ENCODE measurements around the gene HES2. TPM values are rescaled to one million over a fixed set of nuclear protein-coding genes. Genes with fewer than 3 reads are reported as not detected.
"Not testable (repeated sequence)": the region's sequence is repeated elsewhere in the genome, so short reads cannot be mapped to it uniquely, and the experiment has no call there.

The HES2 gene
- total RNA-seq, 2 donors from 2014 or later, result not detected

GRCh38 chr1:6410248-6410893 is 9.3 kb downstream of the HES2 start:
- peaks cover 0 to 5% of the 10 kb centered on the region in 2 donors for H3K4me1 Mint-ChIP-seq (ENCODE audit: low read depth in 2 of 2)
- H3K9me3 Mint-ChIP-seq, result no peaks in the 10 kb centered on the region
- H3K4me3 Mint-ChIP-seq, result no peak overlapping the region
- H3K36me3 Mint-ChIP-seq, result no peaks in the 10 kb centered on the region
- ATAC-seq (no peak), DNase-seq (ENCODE audit: low spot score) (no peak)
- no peak overlapping the region for H3K27ac Mint-ChIP-seq
- peaks cover 23 to 27% of the 10 kb centered on the region in 2 donors for H3K27me3 Mint-ChIP-seq

DNA sequence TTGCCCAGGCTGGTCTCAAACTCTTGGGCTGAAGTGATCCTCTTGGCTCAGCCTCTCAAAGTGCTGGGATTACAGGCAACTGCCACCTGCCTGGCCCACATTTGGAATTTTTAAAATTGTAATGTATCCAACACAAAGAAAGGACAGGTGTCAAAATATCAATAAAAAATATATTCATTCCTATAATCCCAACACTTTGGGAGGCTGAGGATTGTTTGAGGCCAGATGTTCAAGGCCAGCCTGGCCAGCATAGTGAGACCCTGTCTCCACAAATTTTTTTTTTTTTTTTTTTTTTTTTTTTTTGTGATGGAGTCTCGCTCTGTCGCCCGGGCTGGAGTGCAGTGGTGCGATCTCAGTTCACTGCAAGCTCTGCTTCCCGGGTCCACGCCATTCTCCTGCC is 10.0 kb downstream of the HES2 start:
- no peak overlapping the region for H3K4me3 Mint-ChIP-seq
- DNase-seq (ENCODE audit: low spot score), result no peak
- ATAC-seq, result no peak
- no peak overlapping the region for H3K27ac Mint-ChIP-seq
- no peaks in the 10 kb centered on the region for H3K9me3 Mint-ChIP-seq
- H3K36me3 Mint-ChIP-seq, result no peaks in the 10 kb centered on the region
- peaks cover 0 to 5% of the 10 kb centered on the region in 2 donors for H3K4me1 Mint-ChIP-seq (ENCODE audit: low read depth in 2 of 2)
- H3K27me3 Mint-ChIP-seq, result peaks cover 22 to 26% of the 10 kb centered on the region in 2 donors

- H3K4me1 Mint-ChIP-seq (ENCODE audit: low read depth in 2 of 2), result no peaks in the 10 kb centered on the region
- H3K4me3 Mint-ChIP-seq, result no peak overlapping the region
- no peaks in the 10 kb centered on the region for H3K9me3 Mint-ChIP-seq
- peaks cover 16 to 19% of the 10 kb centered on the region in 2 donors for H3K27me3 Mint-ChIP-seq
- no peak for DNase-seq (ENCODE audit: low spot score)
- ATAC-seq, result no peak
- H3K27ac Mint-ChIP-seq, result no peak overlapping the region
- no peaks in the 10 kb centered on the region for H3K36me3 Mint-ChIP-seq
These were observed 10.7 kb downstream of the HES2 start for GRCh38 chr1:6409053-6409452.

GRCh38 chr1:6408023-6408422 is 11.7 kb downstream of the HES2 start:
- Mint-ChIP-seq H3K27me3 (peaks cover 13 to 18% of the 10 kb centered on the region in 2 donors), H3K36me3 (no peaks in the 10 kb centered on the region), H3K4me3 (no peak overlapping the region), H3K27ac (no peak overlapping the region), H3K4me1 (ENCODE audit: low read depth in 2 of 2) (no peaks in the 10 kb centered on the region), H3K9me3 (no peaks in the 10 kb centered on the region)
- ATAC-seq (no peak), DNase-seq (ENCODE audit: low spot score) (no peak)

- Mint-ChIP-seq H3K4me3 (no peak overlapping the region), H3K9me3 (no peaks in the 10 kb centered on the region), H3K36me3 (no peaks in the 10 kb centered on the region), H3K27ac (no peak overlapping the region), H3K27me3 (peaks cover 0 to 2% of the 10 kb centered on the region in 2 donors), H3K4me1 (ENCODE audit: low read depth in 2 of 2) (no peaks in the 10 kb centered on the region)
- ATAC-seq (no peak), DNase-seq (ENCODE audit: low spot score) (no peak)
These were observed 18.0 kb downstream of the HES2 start for GRCh38 chr1:6401673-6402072.

DNA sequence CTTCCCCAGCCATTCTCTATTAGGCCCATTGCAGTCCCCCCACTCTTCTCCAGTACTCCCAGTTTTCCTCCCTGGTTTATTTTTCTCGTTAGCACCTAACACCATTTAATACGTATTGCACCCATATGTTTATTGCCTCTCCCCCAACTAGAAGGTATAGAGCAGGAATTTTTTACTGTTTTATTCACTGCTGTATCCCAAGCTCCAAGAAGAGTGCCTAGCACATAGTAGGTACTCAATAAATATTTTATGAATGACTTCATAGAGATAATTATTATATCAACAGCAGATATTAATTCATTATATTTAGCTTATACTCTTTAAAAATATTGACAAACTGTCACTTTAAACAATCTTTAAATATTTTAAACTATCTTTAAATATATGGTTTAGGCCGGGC is 20.4 kb downstream of the HES2 start:
- ATAC-seq (no peak), DNase-seq (ENCODE audit: low spot score) (no peak)
- no peaks in the 10 kb centered on the region for H3K36me3 Mint-ChIP-seq
- no peak overlapping the region for H3K4me3 Mint-ChIP-seq
- peaks cover 0 to 2% of the 10 kb centered on the region in 2 donors for H3K27me3 Mint-ChIP-seq
- no peaks in the 10 kb centered on the region for H3K9me3 Mint-ChIP-seq
- peaks cover 5 to 7% of the 10 kb centered on the region in 2 donors for H3K4me1 Mint-ChIP-seq (ENCODE audit: low read depth in 2 of 2)
- no peak overlapping the region for H3K27ac Mint-ChIP-seq

DNA sequence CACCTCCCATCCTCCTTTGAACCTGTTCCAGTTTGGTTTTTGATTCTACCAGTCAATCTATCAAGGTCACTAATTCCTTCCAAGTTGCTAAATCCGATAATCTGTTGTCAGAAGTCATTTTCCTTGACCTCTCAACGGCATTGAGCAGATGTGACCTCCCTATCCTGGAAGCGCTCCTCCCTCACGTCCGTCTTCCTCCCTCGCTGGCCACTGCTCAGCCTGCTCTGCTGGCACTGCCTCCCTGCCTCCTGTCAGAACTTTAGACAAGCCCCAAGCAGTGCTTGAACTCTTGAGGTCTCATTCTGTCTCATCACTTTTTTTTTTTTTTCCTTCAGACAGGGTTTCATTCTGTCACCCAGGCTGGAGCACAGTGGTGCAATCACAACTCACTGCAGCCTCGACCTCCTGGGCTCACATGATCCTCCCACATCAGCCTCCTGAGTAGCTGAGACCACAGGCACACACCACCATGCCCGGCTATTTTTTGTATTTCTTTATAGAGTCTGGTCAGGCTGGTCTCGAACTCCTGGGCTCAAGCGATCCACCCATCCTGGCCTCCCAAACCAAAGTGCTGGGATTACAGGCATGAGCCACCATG is 21.8 kb downstream of the HES2 start:
- H3K36me3 Mint-ChIP-seq, result no peaks in the 10 kb centered on the region
- ATAC-seq, result no peak
- peaks cover 10 to 14% of the 10 kb centered on the region in 2 donors for H3K4me1 Mint-ChIP-seq (ENCODE audit: low read depth in 2 of 2)
- peaks cover 0 to 2% of the 10 kb centered on the region in 2 donors for H3K27me3 Mint-ChIP-seq
- H3K4me3 Mint-ChIP-seq, result no peak overlapping the region
- H3K9me3 Mint-ChIP-seq, result no peaks in the 10 kb centered on the region
- H3K27ac Mint-ChIP-seq, result no peak overlapping the region
- no peak for DNase-seq (ENCODE audit: low spot score)

DNA sequence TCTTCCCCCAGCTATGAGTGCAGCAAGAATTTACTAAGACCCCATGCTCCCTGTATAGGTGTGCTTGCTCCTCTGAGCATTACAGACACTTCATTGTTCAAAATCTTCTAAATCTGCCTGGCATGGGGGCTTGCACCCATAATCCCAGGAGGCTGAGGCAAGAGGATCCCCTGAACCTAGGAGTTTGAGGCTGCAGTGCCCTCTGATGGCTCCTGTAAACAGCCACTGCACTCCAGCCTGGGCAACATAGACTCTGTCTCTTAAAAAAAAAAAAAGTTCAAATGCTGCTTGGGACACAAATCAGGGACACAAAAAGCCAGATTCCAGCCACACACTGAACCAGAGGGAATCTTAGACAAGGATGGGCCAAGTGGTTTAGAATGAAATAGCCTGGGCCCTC is 22.7 kb downstream of the HES2 start:
- no peaks in the 10 kb centered on the region for H3K36me3 Mint-ChIP-seq
- no peak overlapping the region for H3K27ac Mint-ChIP-seq
- ATAC-seq, result no peak
- peak overlapping the region; percentile 1 for H3K4me3 Mint-ChIP-seq
- peaks cover 15 to 19% of the 10 kb centered on the region in 2 donors for H3K4me1 Mint-ChIP-seq (ENCODE audit: low read depth in 2 of 2)
- peaks cover 0 to 2% of the 10 kb centered on the region in 2 donors for H3K27me3 Mint-ChIP-seq
- H3K9me3 Mint-ChIP-seq, result no peaks in the 10 kb centered on the region
- no peak for DNase-seq (ENCODE audit: low spot score)

DNA sequence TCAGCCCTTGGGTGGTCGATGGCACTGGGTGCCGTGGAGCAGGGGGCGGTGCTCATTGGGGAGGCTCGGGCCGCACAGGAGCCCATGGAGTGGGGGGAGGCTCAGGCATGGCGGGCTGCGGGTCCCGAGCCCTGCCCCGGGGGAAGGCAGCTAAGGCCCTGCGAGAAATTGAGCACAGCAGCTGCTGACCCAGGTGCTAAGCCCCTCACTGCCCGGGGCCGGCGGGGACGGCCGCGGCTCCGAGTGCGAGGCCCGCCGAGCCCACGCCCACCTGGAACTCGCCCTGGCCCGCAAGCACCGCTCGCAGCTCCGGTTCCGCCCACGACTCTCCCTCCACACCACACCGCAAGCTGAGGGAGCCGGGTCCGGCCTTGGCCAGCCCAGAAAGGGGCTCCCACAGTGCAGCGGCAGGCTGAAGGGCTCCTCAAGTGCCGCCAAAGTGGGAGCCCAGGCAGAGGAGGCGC is 23.9 kb downstream of the HES2 start:
- H3K4me1 Mint-ChIP-seq (ENCODE audit: low read depth in 2 of 2), result peaks cover 18 to 22% of the 10 kb centered on the region in 2 donors
- not testable (repeated sequence) for H3K36me3 Mint-ChIP-seq; H3K9me3 Mint-ChIP-seq; ATAC-seq; H3K27me3 Mint-ChIP-seq; DNase-seq (ENCODE audit: low spot score); H3K27ac Mint-ChIP-seq; H3K4me3 Mint-ChIP-seq

DNA sequence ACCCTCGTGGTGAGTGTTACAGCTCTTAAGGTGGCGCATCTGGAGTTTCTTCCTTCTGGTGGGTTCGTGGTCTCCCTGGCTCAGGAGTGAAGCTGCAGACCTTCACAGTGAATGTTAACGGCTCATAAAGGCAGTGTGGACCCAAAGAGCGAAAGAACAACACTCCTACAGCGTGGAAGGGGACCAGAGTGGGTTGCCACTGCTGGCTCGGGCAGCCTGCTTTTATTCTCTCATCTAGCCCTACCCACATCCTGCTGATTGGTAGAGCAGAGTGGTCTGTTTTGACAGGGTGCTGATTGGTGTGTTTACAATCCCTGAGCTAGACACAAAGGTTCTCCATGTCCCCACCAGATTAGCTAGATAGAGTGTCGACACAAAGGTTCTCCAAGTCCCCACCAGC is 24.6 kb downstream of the HES2 start:
- H3K9me3 Mint-ChIP-seq; ATAC-seq; DNase-seq (ENCODE audit: low spot score); H3K36me3 Mint-ChIP-seq; H3K27me3 Mint-ChIP-seq: not testable (repeated sequence)
- peak overlapping the region; percentile 93 for H3K4me3 Mint-ChIP-seq
- H3K27ac Mint-ChIP-seq, result peak overlapping the region; percentile 83 to 89
- H3K4me1 Mint-ChIP-seq (ENCODE audit: low read depth in 2 of 2), result peaks cover 18 to 22% of the 10 kb centered on the region in 2 donors

- DNase-seq (ENCODE audit: low spot score) (peak; percentile 91), ATAC-seq (peak; percentile 95)
- no peaks in the 10 kb centered on the region for H3K36me3 Mint-ChIP-seq
- peaks cover 20 to 22% of the 10 kb centered on the region in 2 donors for H3K4me1 Mint-ChIP-seq (ENCODE audit: low read depth in 2 of 2)
- no peaks in the 10 kb centered on the region for H3K9me3 Mint-ChIP-seq
- no peaks in the 10 kb centered on the region for H3K27me3 Mint-ChIP-seq
- peak within 1 kb of the TSS; percentile 93 for H3K4me3 Mint-ChIP-seq
- H3K27ac Mint-ChIP-seq, result peak within 1 kb of the TSS; percentile 83 to 89
These were observed 26.1 kb downstream of the HES2 start, which contains the start of gene ACOT7 for GRCh38 chr1:6393400-6394187. Gene ACOT7, minus strand, starts transcription at chr1:6393767. Its CDS starts 368 bp downstream, at chr1:6393399.

DNA sequence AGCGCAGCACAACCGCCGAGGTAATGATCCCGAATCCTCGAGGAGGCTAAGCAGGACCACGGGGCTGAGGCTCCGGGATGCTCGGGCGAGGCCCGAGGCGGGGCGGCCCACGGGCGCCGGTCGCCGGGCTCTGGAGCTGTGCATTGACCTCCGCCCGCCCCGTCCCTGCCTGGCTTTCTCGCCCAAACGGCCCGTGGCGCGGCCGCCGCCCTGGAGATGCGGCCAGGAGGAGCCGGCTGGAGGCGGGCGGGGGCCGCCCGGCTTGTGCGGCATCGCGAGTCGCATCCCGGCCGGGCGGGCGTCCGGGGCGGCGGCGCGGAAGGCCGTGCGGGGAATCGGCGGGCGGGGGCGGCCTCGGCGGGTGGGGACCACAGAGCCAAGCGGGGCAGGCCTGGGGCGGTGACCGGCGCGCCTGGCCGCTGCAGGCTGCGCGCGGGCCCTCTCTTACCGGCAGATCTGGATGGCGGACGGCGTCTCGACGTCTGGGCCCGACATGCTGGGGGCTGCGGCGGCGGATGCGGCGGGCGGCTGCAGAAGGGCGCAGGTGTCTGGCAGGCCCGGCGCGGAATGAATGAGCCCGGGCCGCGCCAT is 26.8 kb downstream of the HES2 start:
- Mint-ChIP-seq H3K9me3 (no peaks in the 10 kb centered on the region), H3K4me1 (ENCODE audit: low read depth in 2 of 2) (peaks cover 20 to 22% of the 10 kb centered on the region in 2 donors), H3K27ac (peak overlapping the region in 1 of 2 donors; percentile 41), H3K4me3 (peak overlapping the region; percentile 85), H3K36me3 (no peaks in the 10 kb centered on the region), H3K27me3 (no peaks in the 10 kb centered on the region)
- ATAC-seq (no peak), DNase-seq (ENCODE audit: low spot score) (no peak)

DNA sequence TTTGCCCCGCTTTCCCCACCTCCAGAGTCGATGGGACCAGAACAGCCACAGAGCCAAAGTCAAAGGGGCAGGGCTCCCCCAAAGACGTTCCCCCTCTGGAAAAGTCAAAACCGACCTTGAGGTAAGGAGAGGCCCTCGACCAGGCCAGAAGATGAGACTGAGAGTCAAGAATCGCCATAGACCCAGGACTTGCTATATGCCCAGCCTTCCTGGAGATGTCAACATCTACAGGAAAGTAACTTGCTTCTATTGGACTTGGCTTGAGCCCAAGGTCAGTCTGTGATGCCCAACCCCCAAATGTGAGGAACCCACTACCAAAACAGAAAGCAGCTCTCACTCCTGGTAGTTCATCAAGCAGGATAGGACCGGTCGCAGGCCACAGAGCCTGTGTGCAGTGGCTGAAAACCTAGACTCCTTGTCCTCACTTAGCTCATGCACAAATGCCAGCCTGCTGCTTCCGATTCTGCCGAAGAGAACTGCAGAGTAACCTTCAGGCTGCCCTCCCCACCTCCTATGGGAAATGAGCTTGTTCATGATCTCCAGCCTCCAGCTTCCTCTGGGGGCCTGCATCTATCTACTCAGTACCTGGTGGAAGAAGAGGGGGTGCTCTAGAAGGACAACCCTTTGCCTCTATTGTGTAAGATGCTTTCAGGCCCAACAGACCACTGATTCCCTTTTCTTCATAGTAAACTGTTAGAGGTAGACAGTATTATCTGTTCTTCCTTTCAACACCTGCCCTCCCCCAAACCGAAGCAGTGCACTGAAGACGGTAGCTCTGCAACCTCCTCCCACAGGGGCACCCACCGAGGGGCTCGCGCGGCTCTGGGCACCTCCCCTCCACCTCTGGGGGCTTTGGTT is 27.5 kb downstream of the HES2 start:
- no peak for DNase-seq (ENCODE audit: low spot score)
- no peak for ATAC-seq
- Mint-ChIP-seq H3K27ac (peak overlapping the region; percentile 26 to 41), H3K4me1 (ENCODE audit: low read depth in 2 of 2) (peaks cover 20 to 22% of the 10 kb centered on the region in 2 donors), H3K9me3 (no peaks in the 10 kb centered on the region), H3K27me3 (no peaks in the 10 kb centered on the region), H3K36me3 (no peaks in the 10 kb centered on the region), H3K4me3 (peak overlapping the region; percentile 85)
